NCI-H1105 (cell line): Measurements from ENCODE around the gene CC2D2A.

ENCODE experiments used
- DNase-seq: peaks from one replicate; lab custom pipeline; 2025; lab: John Stamatoyannopoulos, UW

The CC2D2A gene

GRCh38 chr4:15469402-15470127, at the start of gene CC2D2A:
TSS of gene CC2D2A (plus strand) at chr4:15469882. CDS start at chr4:15475933, 6,051 bp downstream.
- no peak for DNase-seq

GRCh38 chr4:15420642-15421041, 49.0 kb upstream of the CC2D2A start:
- no peak for DNase-seq

DNA sequence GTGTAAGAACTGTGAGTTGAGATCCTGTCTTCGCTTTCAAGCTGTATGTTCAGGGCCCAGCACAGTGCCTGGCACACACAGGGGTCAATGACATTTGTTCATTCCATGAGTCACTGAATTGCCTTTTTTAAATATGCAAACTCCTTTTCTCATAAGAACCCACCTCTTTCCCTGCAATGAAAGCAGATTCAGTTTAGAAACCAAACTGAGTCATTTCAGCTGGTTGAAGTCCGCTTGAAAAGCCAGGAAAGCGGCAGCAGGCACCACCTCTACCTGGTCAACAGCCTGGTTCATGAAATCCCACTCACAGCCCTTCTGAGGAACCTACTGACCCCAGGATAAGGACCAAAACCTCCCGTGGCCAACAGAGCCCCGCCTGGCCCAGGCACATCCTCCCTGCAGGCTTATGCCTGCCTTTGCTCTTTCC, 46.4 kb upstream of the CC2D2A start:
- no peak for DNase-seq

- DNase-seq: no peak
These were observed 44.2 kb upstream of the CC2D2A start for GRCh38 chr4:15425520-15425919.

GRCh38 chr4:15427161-15427560, 42.5 kb upstream of the CC2D2A start:
- DNase-seq: no peak

- no peak for DNase-seq
These were observed 42.0 kb upstream of the CC2D2A start, which contains the start of gene C1QTNF7 for GRCh38 chr4:15427701-15428100. TSS of gene C1QTNF7 (plus strand) at chr4:15428033. CDS start at chr4:15435744, 7,711 bp downstream.

GRCh38 chr4:15428611-15429010, 41.1 kb upstream of the CC2D2A start:
- DNase-seq: no peak

GRCh38 chr4:15434091-15434490, 35.6 kb upstream of the CC2D2A start:
- DNase-seq: no peak

DNA sequence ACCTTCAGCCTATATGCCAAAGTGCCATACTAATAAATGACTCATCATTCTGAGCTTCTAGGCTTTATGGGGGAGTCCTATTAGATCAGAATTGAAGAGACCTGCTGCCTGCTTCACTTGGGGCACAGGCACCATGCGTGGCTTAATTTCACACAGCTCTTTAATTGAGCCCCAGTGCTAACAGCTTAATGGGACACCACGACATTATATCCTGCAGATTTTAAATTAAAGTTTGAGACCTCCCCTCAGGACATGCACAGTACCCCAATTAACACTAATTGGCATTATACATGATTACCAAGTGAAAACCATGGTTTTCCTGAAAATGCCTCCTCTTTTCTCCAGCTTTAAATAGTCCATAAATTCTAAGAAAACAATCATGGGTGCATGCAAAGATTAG, 35.0 kb upstream of the CC2D2A start:
- no peak for DNase-seq

- DNase-seq: peak; percentile 29
These were observed 33.2 kb upstream of the CC2D2A start for GRCh38 chr4:15436513-15436912.

- no peak for DNase-seq
These were observed 30.6 kb upstream of the CC2D2A start for GRCh38 chr4:15438939-15439524.

DNA sequence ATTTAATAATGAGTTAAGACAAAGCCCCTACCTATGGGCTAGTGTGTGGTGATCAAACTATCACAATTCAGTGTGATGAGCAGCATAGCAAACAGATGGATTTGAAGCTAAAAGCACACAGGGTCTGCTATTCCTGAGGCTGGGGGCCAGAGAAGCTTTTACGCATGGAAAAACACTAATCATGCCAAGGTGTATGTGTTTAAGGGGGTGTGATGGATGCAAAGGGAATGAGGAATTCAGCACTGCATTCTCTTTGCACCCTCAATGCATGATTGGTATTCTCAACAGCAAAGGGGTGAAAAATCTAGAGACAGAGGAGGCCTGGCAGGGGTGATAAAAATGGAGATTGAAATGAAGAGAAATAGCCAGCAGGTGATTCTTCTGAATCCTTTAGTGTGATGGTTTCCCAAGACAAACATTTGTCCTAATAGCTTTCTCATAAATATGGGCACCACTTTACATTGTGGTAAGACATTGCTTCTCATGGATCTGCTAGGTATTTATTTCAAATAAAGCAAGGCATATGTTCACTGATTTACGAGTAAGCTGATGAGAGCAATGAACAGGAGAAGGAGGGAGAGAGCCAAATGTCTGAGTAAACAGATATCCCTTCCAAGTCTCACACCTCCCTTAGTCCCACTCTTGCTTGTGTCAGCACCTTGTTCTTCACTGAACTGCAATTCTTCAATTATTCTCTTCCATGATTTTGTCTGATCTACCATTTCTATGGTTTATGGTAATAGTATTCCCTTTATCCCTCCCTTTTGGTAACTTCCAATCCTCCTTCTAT, 26.1 kb upstream of the CC2D2A start:
- DNase-seq: no peak

DNA sequence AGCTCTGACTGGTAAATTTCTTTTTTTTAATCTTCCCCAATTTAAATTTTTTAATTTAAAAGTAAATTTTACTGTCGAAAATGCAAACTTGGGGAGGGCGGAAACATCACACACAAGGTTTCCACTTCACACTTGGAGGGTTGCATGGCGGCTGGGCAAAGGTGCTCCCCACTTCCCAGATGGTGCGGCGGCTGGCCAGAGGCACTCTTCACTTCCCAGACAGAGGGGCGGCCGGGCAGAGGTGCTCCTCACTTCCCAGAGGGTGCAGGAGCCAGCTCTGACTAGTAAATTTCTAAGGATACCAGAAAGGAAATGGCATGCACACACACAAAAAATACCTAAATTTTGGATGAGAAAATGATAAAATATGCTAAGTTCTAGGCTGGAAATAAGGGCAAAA, 25.4 kb upstream of the CC2D2A start:
- no peak for DNase-seq

DNA sequence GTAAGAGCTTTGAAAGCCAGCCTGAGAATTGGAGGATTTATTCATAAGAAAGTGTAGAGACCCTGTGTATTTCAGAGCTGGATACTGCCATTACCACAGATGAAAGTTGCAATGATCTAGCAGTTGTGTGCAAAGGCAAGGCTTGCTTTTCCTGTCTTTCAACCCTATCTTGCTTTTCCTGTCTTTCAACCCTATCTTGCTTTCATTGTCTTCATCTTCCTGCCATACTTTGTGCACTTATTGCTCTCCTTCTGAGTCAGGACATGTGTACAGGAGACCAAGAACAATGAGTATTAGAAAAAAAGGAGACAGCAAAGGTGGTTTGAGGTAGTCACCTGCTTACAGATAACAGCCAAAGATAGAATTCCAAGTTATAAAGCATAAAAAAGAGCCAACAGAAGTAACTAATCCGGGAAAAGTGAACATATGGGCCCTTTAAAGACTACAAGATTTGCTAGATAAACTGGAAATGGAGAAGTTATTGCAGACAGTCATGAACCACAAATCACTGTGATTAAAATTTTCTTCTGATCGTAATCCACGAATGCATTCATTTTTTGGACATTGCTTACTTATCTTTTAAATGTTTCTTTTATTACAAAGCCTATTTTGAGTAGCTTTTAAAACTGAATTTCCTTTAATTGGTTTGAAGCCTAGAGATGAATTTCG, 24.7 kb upstream of the CC2D2A start:
- no peak for DNase-seq

- DNase-seq: no peak
These were observed 18.4 kb upstream of the CC2D2A start for GRCh38 chr4:15451181-15451865.

GRCh38 chr4:15451866-15452765, 17.6 kb upstream of the CC2D2A start:
- no peak for DNase-seq

- DNase-seq: no peak
These were observed 14.4 kb upstream of the CC2D2A start for GRCh38 chr4:15455290-15455689.

- peak; percentile 12 for DNase-seq
These were observed 12.1 kb upstream of the CC2D2A start for GRCh38 chr4:15457406-15458201.

DNA sequence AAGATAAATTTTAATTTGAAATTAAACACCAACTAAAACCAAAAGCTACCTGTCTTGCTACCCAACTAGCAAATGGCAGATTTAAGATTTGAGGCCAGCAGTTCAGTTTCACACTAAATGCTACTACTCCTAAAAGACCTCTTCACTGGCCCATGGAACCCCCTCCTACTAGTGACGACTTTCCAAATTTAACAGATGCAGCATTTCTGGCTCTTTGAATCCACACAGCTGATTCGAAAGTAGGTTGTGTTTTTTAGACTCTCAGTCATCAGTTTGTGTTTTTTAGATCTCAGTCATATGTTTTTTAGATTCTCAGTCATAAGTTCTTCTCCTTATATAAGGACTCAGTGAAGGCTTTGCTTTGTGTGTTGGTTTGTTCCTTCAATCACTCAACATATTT, 11.1 kb upstream of the CC2D2A start:
- no peak for DNase-seq

DNA sequence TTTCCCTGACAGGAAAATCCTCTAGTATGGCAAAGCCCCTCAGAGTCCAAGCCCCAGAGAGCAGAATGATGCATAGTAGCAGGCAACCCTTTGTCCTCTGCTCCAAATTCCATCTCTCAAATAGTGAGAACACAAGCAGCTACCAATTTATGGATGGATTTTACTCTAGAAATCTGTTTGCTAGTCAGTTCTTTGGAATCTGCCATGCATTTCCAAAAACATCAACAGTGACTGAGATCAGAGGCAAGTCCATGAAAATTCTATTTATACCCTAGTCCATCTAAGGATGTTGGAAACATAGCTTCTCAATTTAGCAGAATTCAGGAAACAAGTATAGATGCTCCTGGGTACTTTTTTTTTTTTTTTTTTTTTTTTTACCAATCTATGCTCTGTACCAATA, 10.0 kb upstream of the CC2D2A start:
- DNase-seq: no peak
